ENCODE data around the gene SDR42E2.

SDR42E2 gene

DNA sequence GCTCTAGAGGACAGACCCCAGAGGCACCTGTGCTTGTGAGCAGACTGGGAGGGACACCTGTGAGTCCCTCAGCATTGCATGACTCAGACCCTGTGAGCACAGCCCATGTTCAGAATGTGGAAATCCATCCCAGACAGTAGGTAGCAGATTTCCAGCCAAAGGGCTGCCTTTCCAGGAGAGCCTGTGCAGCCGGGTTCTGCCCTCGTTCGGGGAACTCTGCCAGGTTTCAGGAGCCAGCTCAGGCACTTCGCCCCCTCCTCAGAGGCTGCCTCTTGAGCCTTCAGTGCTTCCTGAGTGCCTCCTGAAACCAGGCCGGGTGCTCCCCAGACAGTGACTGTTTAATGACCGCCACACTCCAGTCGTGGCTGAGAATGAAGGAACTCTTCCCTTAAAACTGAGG is 23.3 kb upstream of the SDR42E2 start:
- DNase-seq (ENCODE audit: low spot score), result no peak
- no peak for TF ChIP-seq CTCF (IDR thresholded peaks at IDR 0.05; ENCODE audit: borderline replicate concordance, control extremely low read depth, extremely low read depth, insufficient read depth, missing control alignments)
- in situ Hi-C loops (cut with MboI; ENCODE audit: low sequenced_read_pairs, unreplicated experiment), result no loop called here

GRCh38 chr16:22139732-22140131 is 22.6 kb upstream of the SDR42E2 start:
- no peak for DNase-seq (ENCODE audit: low spot score)
- TF ChIP-seq CTCF (IDR thresholded peaks at IDR 0.05; ENCODE audit: borderline replicate concordance, control extremely low read depth, extremely low read depth, insufficient read depth, missing control alignments), result no peak
- in situ Hi-C loops (cut with MboI; ENCODE audit: low sequenced_read_pairs, unreplicated experiment), result no loop called here

DNA sequence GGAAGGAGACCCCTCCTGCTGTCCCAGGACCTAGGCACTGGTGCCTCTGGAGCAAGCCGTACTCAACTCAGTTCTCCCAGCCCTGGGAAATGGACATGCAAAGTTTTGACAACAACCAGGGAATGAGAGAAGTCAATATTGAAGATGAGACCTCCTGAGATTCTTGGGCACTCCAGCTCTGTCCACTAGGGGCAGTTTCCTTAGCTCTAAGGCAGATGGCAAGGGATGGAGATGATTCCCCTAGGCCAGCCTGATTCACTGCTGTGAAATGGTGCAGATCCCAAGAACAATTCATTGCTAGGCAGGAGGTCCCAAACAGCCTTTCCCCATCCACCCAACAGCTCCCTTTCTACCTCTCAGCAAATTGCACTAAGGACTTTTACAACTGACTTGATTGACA is 20.5 kb upstream of the SDR42E2 start:
- in situ Hi-C loops (cut with MboI; ENCODE audit: low sequenced_read_pairs, unreplicated experiment), result no loop called here
- DNase-seq (ENCODE audit: low spot score), result no peak
- peak; percentile 22 for TF ChIP-seq CTCF (IDR thresholded peaks at IDR 0.05; ENCODE audit: borderline replicate concordance, control extremely low read depth, extremely low read depth, insufficient read depth, missing control alignments)

DNA sequence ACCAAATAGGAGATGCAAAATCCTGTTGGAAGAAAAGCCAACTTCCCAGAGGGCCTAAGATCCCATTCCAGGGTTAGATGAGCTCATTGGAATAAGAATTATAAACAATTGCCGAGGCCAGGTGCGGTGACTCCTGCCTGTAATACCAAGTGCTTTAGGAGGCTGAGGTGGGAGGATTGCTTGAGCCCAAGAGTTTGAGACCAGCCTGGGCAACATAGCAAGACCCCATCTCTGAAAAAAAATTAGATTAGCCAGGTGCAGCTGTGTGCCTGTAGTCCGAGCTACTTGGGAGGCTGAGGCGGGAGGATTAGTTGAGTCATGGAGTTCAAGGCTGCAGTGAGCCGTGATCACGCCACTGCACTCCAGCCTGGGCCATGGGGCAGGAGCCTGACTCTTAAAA is 17.8 kb upstream of the SDR42E2 start:
- no peak for DNase-seq (ENCODE audit: low spot score)
- TF ChIP-seq CTCF (IDR thresholded peaks at IDR 0.05; ENCODE audit: borderline replicate concordance, control extremely low read depth, extremely low read depth, insufficient read depth, missing control alignments), result no peak
- in situ Hi-C loops (cut with MboI; ENCODE audit: low sequenced_read_pairs, unreplicated experiment), result no loop called here

GRCh38 chr16:22147853-22148252 is 14.5 kb upstream of the SDR42E2 start:
- DNase-seq (ENCODE audit: low spot score), result no peak
- no peak for TF ChIP-seq CTCF (IDR thresholded peaks at IDR 0.05; ENCODE audit: borderline replicate concordance, control extremely low read depth, extremely low read depth, insufficient read depth, missing control alignments)
- in situ Hi-C loops (cut with MboI; ENCODE audit: low sequenced_read_pairs, unreplicated experiment), result no loop called here

- no peak for TF ChIP-seq CTCF (IDR thresholded peaks at IDR 0.05; ENCODE audit: borderline replicate concordance, control extremely low read depth, extremely low read depth, insufficient read depth, missing control alignments)
- no peak for DNase-seq (ENCODE audit: low spot score)
- in situ Hi-C loops (cut with MboI; ENCODE audit: low sequenced_read_pairs, unreplicated experiment), result no loop called here
Measured at GRCh38 chr16:22151246-22151998, 10.9 kb upstream of the SDR42E2 start.

All from GM13976 (cell line).